ENCODE data around the gene ILF3. TPM values are rescaled to one million over a fixed set of nuclear protein-coding genes. Genes with fewer than 3 reads are reported as not detected.

The ILF3 gene
- total RNA-seq, 6 experiments from 2014 or later, result 227 to 298 (median 277) TPM

GRCh38 chr19:10740798-10741197 lies 86.7 kb downstream of the ILF3 start:
- Mint-ChIP-seq H3K27ac (no peak overlapping the region), H3K36me3 (ENCODE audit: low read depth) (peaks cover 22% of the 10 kb centered on the region), H3K4me1 (ENCODE audit: low read depth) (peaks cover 17% of the 10 kb centered on the region; the same call in 1 of the 2 replicates), H3K27me3 (ENCODE audit: insufficient read depth) (no peaks in the 10 kb centered on the region; the same call in 1 of the 2 replicates), H3K4me3 (no peak overlapping the region), H3K9me3 (peaks cover 13% of the 10 kb centered on the region; the same call in 1 of the 2 replicates)
- TF ChIP-seq CTCF (IDR thresholded peaks at IDR 0.05), result no peak
- DNase-seq, result no peak

Small RNAs within 50 kb of the gene (microRNA-seq; reads per million reads assigned to microRNA genes)
- not detected for gene MIR638

Other genes starting within 250 kb of the ILF3 start
- 10 to 100 TPM; 10.1 to 18.9 (median 10.8) TPM for gene PDE4A, start 233.8 kb upstream of the ILF3 start, total RNA-seq (2021; fragmentation: NEBNext Ultra II Directional; extraction: Animal tissue kit (Norgen Biotek cat#: 25700))
- gene KEAP1, start 151.0 kb upstream of the ILF3 start, total RNA-seq (2021; fragmentation: NEBNext Ultra II Directional; extraction: Animal tissue kit (Norgen Biotek cat#: 25700)), result 10 to 100 TPM; 58.9 to 77.1 (median 67.2) TPM
- gene S1PR5, start 136.9 kb upstream of the ILF3 start, total RNA-seq (2021; fragmentation: NEBNext Ultra II Directional; extraction: Animal tissue kit (Norgen Biotek cat#: 25700)), result 1 to 10 TPM; 1.9 to 2.6 (median 2.4) TPM
- 10 to 100 TPM; 19.4 to 24.5 (median 22.5) TPM for gene ATG4D, start 110.4 kb upstream of the ILF3 start, total RNA-seq (2021; fragmentation: NEBNext Ultra II Directional; extraction: Animal tissue kit (Norgen Biotek cat#: 25700))
- 10 to 100 TPM; 12.8 to 20.2 (median 17.5) TPM for gene KRI1, start 88.3 kb upstream of the ILF3 start, total RNA-seq (2021; fragmentation: NEBNext Ultra II Directional; extraction: Animal tissue kit (Norgen Biotek cat#: 25700))
- gene CDKN2D, start 85.4 kb upstream of the ILF3 start, total RNA-seq (2021; fragmentation: NEBNext Ultra II Directional; extraction: Animal tissue kit (Norgen Biotek cat#: 25700)), result 10 to 100 TPM in 5 of 6 experiments, 1 to 10 TPM in 1; 8.0 to 14.7 (median 13.2) TPM
- 1 to 10 TPM in 1 of 6 experiments, under 1 TPM in 2, not detected in 3; 0.12 to 1.3 (median 0.59) TPM for gene AP1M2, start 67.0 kb upstream of the ILF3 start, total RNA-seq (2021; fragmentation: NEBNext Ultra II Directional; extraction: Animal tissue kit (Norgen Biotek cat#: 25700))
- gene SLC44A2, start 28.8 kb upstream of the ILF3 start, total RNA-seq (2021; fragmentation: NEBNext Ultra II Directional; extraction: Animal tissue kit (Norgen Biotek cat#: 25700)), result 100 to 1,000 TPM; 156 to 190 (median 166) TPM
- gene QTRT1, start 47.1 kb downstream of the ILF3 start, total RNA-seq (2021; fragmentation: NEBNext Ultra II Directional; extraction: Animal tissue kit (Norgen Biotek cat#: 25700)), result 10 to 100 TPM; 28.6 to 36.8 (median 35.0) TPM
- 100 to 1,000 TPM in 1 of 6 experiments, 10 to 100 TPM in 5; 91.5 to 122 (median 99.5) TPM for gene DNM2, start 63.7 kb downstream of the ILF3 start, total RNA-seq (2021; fragmentation: NEBNext Ultra II Directional; extraction: Animal tissue kit (Norgen Biotek cat#: 25700))
- 10 to 100 TPM; 42.8 to 65.0 (median 48.1) TPM for gene TMED1, start 181.9 kb downstream of the ILF3 start, total RNA-seq (2021; fragmentation: NEBNext Ultra II Directional; extraction: Animal tissue kit (Norgen Biotek cat#: 25700))
- gene C19orf38, start 194.1 kb downstream of the ILF3 start, total RNA-seq (2021; fragmentation: NEBNext Ultra II Directional; extraction: Animal tissue kit (Norgen Biotek cat#: 25700)), result under 1 TPM in 2 of 6 experiments, not detected in 4; 0.40 to 0.71 TPM
- 10 to 100 TPM; 67.2 to 82.1 (median 76.8) TPM for gene CARM1, start 217.2 kb downstream of the ILF3 start, total RNA-seq (2021; fragmentation: NEBNext Ultra II Directional; extraction: Animal tissue kit (Norgen Biotek cat#: 25700))

Measured in HFFc6 (cell line).